ENCODE data around the gene GANC. TPM values are rescaled to one million over a fixed set of nuclear protein-coding genes. Genes with fewer than 3 reads are reported as not detected.

GANC gene
- total RNA-seq, 6 experiments from 2014 or later = 23.7 to 30.8 (median 29.5) TPM

GRCh38 chr15:42359249-42359648, 86.2 kb downstream of the GANC start, which contains the start of gene CAPN3:
Gene CAPN3 (plus strand): TSS chr15:42359501. CDS start chr15:42359806, 305 bp downstream.
- no peaks in the 10 kb centered on the region for H3K4me1 Mint-ChIP-seq (ENCODE audit: low read depth)
- H3K27me3 Mint-ChIP-seq (ENCODE audit: insufficient read depth) = no peaks in the 10 kb centered on the region
- DNase-seq = no peak
- TF ChIP-seq CTCF (IDR thresholded peaks at IDR 0.05) = no peak
- no peaks in the 10 kb centered on the region for H3K36me3 Mint-ChIP-seq (ENCODE audit: low read depth)
- no peak within 1 kb of the TSS for H3K27ac Mint-ChIP-seq
- no peak within 1 kb of the TSS for H3K4me3 Mint-ChIP-seq
- H3K9me3 Mint-ChIP-seq = no peaks in the 10 kb centered on the region

GRCh38 chr15:42359985-42360384, 87.0 kb downstream of the GANC start:
- Mint-ChIP-seq H3K27ac (no peak overlapping the region), H3K9me3 (no peaks in the 10 kb centered on the region), H3K4me3 (no peak overlapping the region), H3K4me1 (ENCODE audit: low read depth) (no peaks in the 10 kb centered on the region), H3K36me3 (ENCODE audit: low read depth) (no peaks in the 10 kb centered on the region), H3K27me3 (ENCODE audit: insufficient read depth) (no peaks in the 10 kb centered on the region)
- no peak for DNase-seq
- no peak for TF ChIP-seq CTCF (IDR thresholded peaks at IDR 0.05)

GRCh38 chr15:42360535-42361112, 87.6 kb downstream of the GANC start:
- Mint-ChIP-seq H3K4me3 (no peak overlapping the region), H3K4me1 (ENCODE audit: low read depth) (no peaks in the 10 kb centered on the region)

GRCh38 chr15:42363487-42363886, 90.5 kb downstream of the GANC start:
- TF ChIP-seq CTCF (IDR thresholded peaks at IDR 0.05) = no peak
- no peak overlapping the region for H3K4me3 Mint-ChIP-seq
- H3K27me3 Mint-ChIP-seq (ENCODE audit: insufficient read depth) = no peaks in the 10 kb centered on the region; the same call in 1 of the 2 replicates
- no peaks in the 10 kb centered on the region for H3K4me1 Mint-ChIP-seq (ENCODE audit: low read depth)
- no peak overlapping the region for H3K27ac Mint-ChIP-seq
- H3K9me3 Mint-ChIP-seq = no peaks in the 10 kb centered on the region
- H3K36me3 Mint-ChIP-seq (ENCODE audit: low read depth) = no peaks in the 10 kb centered on the region
- no peak for DNase-seq

More at GRCh38 chr15:42360535-42361112, 87.6 kb downstream of the GANC start:
- TF ChIP-seq CTCF (IDR thresholded peaks at IDR 0.05) = no peak
- DNase-seq = no peak
- no peak overlapping the region for H3K27ac Mint-ChIP-seq
- H3K27me3 Mint-ChIP-seq (ENCODE audit: insufficient read depth) = no peaks in the 10 kb centered on the region
- no peaks in the 10 kb centered on the region for H3K36me3 Mint-ChIP-seq (ENCODE audit: low read depth)
- H3K9me3 Mint-ChIP-seq = no peaks in the 10 kb centered on the region

- H3K27me3 Mint-ChIP-seq (ENCODE audit: insufficient read depth) = no peaks in the 10 kb centered on the region; the same call in 1 of the 2 replicates
- H3K36me3 Mint-ChIP-seq (ENCODE audit: low read depth) = peaks cover 3% of the 10 kb centered on the region; the same call in 1 of the 2 replicates
- H3K27ac Mint-ChIP-seq = no peak overlapping the region
- H3K4me1 Mint-ChIP-seq (ENCODE audit: low read depth) = peaks cover 4% of the 10 kb centered on the region
- no peak overlapping the region for H3K4me3 Mint-ChIP-seq
- no peak for DNase-seq
- H3K9me3 Mint-ChIP-seq = peaks cover under 1% of the 10 kb centered on the region; the same call in 1 of the 2 replicates
- TF ChIP-seq CTCF (IDR thresholded peaks at IDR 0.05) = no peak
Measured at GRCh38 chr15:42363942-42364341, 90.9 kb downstream of the GANC start.
